Activated T-cell treated with anti-CD3 and anti-CD28 coated beads, Interleukin-2, amount 50 U/mL, for 24 hours (primary cell): ENCODE measurements around the gene PREP.

ENCODE experiments used
- DNase-seq: peaks from one replicate; pipeline ENCODE4 v3.0.0-alpha.2; 2020
- H3K27ac Mint-ChIP-seq: 2 replicates; pipeline ENCODE4 v1.8.0; 2020; ENCODE audit warnings: mild to moderate bottlenecking, mixed read lengths
- H3K27me3 Mint-ChIP-seq: 2 replicates; pipeline ENCODE4 v1.8.0; 2020; ENCODE audit warnings: mixed read lengths
- H3K36me3 Mint-ChIP-seq: 2 replicates; pipeline ENCODE4 v1.8.0; 2020; ENCODE audit warnings: low read depth, mixed read lengths
- H3K4me1 Mint-ChIP-seq: 2 replicates; pipeline ENCODE4 v1.8.0; 2020; ENCODE audit warnings: low read depth, mixed read lengths
- H3K4me3 Mint-ChIP-seq: 2 replicates; pipeline ENCODE4 v1.8.0; 2020; ENCODE audit warnings: mild to moderate bottlenecking, moderate library complexity, mixed read lengths
- H3K9me3 Mint-ChIP-seq: 2 replicates; pipeline ENCODE4 v1.8.0; 2020; ENCODE audit warnings: mixed read lengths

The PREP gene

GRCh38 chr6:105374010-105374420 is 28.9 kb downstream of the PREP start:
- peaks cover 84% of the 10 kb centered on the region for H3K36me3 Mint-ChIP-seq
- H3K27ac Mint-ChIP-seq = no peak overlapping the region
- H3K4me3 Mint-ChIP-seq = no peak overlapping the region
- H3K27me3 Mint-ChIP-seq = no peaks in the 10 kb centered on the region
- H3K4me1 Mint-ChIP-seq = no peaks in the 10 kb centered on the region
- DNase-seq = no peak
- no peaks in the 10 kb centered on the region for H3K9me3 Mint-ChIP-seq

- Mint-ChIP-seq H3K9me3 (no peaks in the 10 kb centered on the region), H3K4me1 (no peaks in the 10 kb centered on the region), H3K27ac (no peak overlapping the region), H3K36me3 (peaks cover 88% of the 10 kb centered on the region), H3K27me3 (no peaks in the 10 kb centered on the region), H3K4me3 (no peak overlapping the region)
- DNase-seq = no peak
These were observed 29.4 kb downstream of the PREP start for GRCh38 chr6:105373481-105373880.

GRCh38 chr6:105372849-105373182 is 30.1 kb downstream of the PREP start:
- peaks cover 90% of the 10 kb centered on the region for H3K36me3 Mint-ChIP-seq
- no peak for DNase-seq

GRCh38 chr6:105372142-105372848 is 30.6 kb downstream of the PREP start:
- H3K36me3 Mint-ChIP-seq = peaks cover 87% of the 10 kb centered on the region
- H3K4me3 Mint-ChIP-seq = no peak overlapping the region
- H3K9me3 Mint-ChIP-seq = no peaks in the 10 kb centered on the region
- DNase-seq = no peak
- H3K4me1 Mint-ChIP-seq = no peaks in the 10 kb centered on the region
- H3K27me3 Mint-ChIP-seq = no peaks in the 10 kb centered on the region
- no peak overlapping the region for H3K27ac Mint-ChIP-seq

More at GRCh38 chr6:105372849-105373182, 30.1 kb downstream of the PREP start:
- H3K27me3 Mint-ChIP-seq = no peaks in the 10 kb centered on the region
- no peak overlapping the region for H3K4me3 Mint-ChIP-seq
- no peak overlapping the region for H3K27ac Mint-ChIP-seq
- H3K9me3 Mint-ChIP-seq = no peaks in the 10 kb centered on the region
- H3K4me1 Mint-ChIP-seq = no peaks in the 10 kb centered on the region

GRCh38 chr6:105370351-105370750 is 32.5 kb downstream of the PREP start:
- no peaks in the 10 kb centered on the region for H3K27me3 Mint-ChIP-seq
- no peak for DNase-seq
- H3K4me3 Mint-ChIP-seq = no peak overlapping the region
- H3K4me1 Mint-ChIP-seq = no peaks in the 10 kb centered on the region
- peaks cover 86% of the 10 kb centered on the region for H3K36me3 Mint-ChIP-seq
- no peaks in the 10 kb centered on the region for H3K9me3 Mint-ChIP-seq
- H3K27ac Mint-ChIP-seq = no peak overlapping the region

GRCh38 chr6:105369145-105369544 is 33.7 kb downstream of the PREP start:
- H3K9me3 Mint-ChIP-seq = no peaks in the 10 kb centered on the region
- peaks cover 85% of the 10 kb centered on the region for H3K36me3 Mint-ChIP-seq

GRCh38 chr6:105364243-105364642 is 38.6 kb downstream of the PREP start:
- Mint-ChIP-seq H3K4me1 (peaks cover 14% of the 10 kb centered on the region), H3K4me3 (no peak overlapping the region), H3K27ac (no peak overlapping the region), H3K9me3 (no peaks in the 10 kb centered on the region), H3K27me3 (no peaks in the 10 kb centered on the region), H3K36me3 (peaks cover 82% of the 10 kb centered on the region)
- DNase-seq = no peak

More at GRCh38 chr6:105369145-105369544, 33.7 kb downstream of the PREP start:
- Mint-ChIP-seq H3K27me3 (no peaks in the 10 kb centered on the region), H3K27ac (no peak overlapping the region), H3K4me1 (peaks cover 3% of the 10 kb centered on the region), H3K4me3 (no peak overlapping the region)
- no peak for DNase-seq

- H3K27ac Mint-ChIP-seq = no peak overlapping the region
- no peak overlapping the region for H3K4me3 Mint-ChIP-seq
- DNase-seq = no peak
- H3K4me1 Mint-ChIP-seq = peaks cover 18% of the 10 kb centered on the region
- no peaks in the 10 kb centered on the region for H3K9me3 Mint-ChIP-seq
- H3K36me3 Mint-ChIP-seq = peaks cover 83% of the 10 kb centered on the region
- H3K27me3 Mint-ChIP-seq = no peaks in the 10 kb centered on the region
These were observed 39.7 kb downstream of the PREP start for GRCh38 chr6:105363100-105363754.

- H3K36me3 Mint-ChIP-seq = peaks cover 84% of the 10 kb centered on the region
- H3K4me1 Mint-ChIP-seq = peaks cover 18% of the 10 kb centered on the region
- DNase-seq = no peak
- peak overlapping the region; percentile 42 for H3K27ac Mint-ChIP-seq
- no peak overlapping the region for H3K4me3 Mint-ChIP-seq
- H3K27me3 Mint-ChIP-seq = no peaks in the 10 kb centered on the region
- H3K9me3 Mint-ChIP-seq = peaks cover 8% of the 10 kb centered on the region
These were observed 43.2 kb downstream of the PREP start for GRCh38 chr6:105359419-105360370.

GRCh38 chr6:105357165-105357564 is 45.7 kb downstream of the PREP start:
- peaks cover 77% of the 10 kb centered on the region for H3K36me3 Mint-ChIP-seq
- H3K9me3 Mint-ChIP-seq = peaks cover 8% of the 10 kb centered on the region
- H3K27me3 Mint-ChIP-seq = no peaks in the 10 kb centered on the region
- no peak overlapping the region for H3K4me3 Mint-ChIP-seq
- peaks cover 15% of the 10 kb centered on the region for H3K4me1 Mint-ChIP-seq
- H3K27ac Mint-ChIP-seq = no peak overlapping the region
- no peak for DNase-seq

- Mint-ChIP-seq H3K36me3 (peaks cover 81% of the 10 kb centered on the region), H3K27me3 (no peaks in the 10 kb centered on the region), H3K27ac (no peak overlapping the region), H3K4me3 (no peak overlapping the region), H3K9me3 (peaks cover 8% of the 10 kb centered on the region), H3K4me1 (no peaks in the 10 kb centered on the region)
- no peak for DNase-seq
These were observed 50.8 kb downstream of the PREP start for GRCh38 chr6:105352037-105352617.

- Mint-ChIP-seq H3K27me3 (no peaks in the 10 kb centered on the region), H3K4me1 (peaks cover 4% of the 10 kb centered on the region), H3K9me3 (no peaks in the 10 kb centered on the region), H3K36me3 (peaks cover 86% of the 10 kb centered on the region), H3K27ac (no peak overlapping the region), H3K4me3 (no peak overlapping the region)
- no peak for DNase-seq
These were observed 54.0 kb downstream of the PREP start for GRCh38 chr6:105348897-105349296.

GRCh38 chr6:105346052-105346451 is 56.8 kb downstream of the PREP start:
- DNase-seq = no peak
- Mint-ChIP-seq H3K27me3 (no peaks in the 10 kb centered on the region), H3K36me3 (peaks cover 87% of the 10 kb centered on the region), H3K4me3 (no peak overlapping the region), H3K9me3 (no peaks in the 10 kb centered on the region), H3K27ac (no peak overlapping the region), H3K4me1 (peaks cover 4% of the 10 kb centered on the region)

- H3K36me3 Mint-ChIP-seq = peaks cover 85% of the 10 kb centered on the region
- no peaks in the 10 kb centered on the region for H3K27me3 Mint-ChIP-seq
- peaks cover 4% of the 10 kb centered on the region for H3K4me1 Mint-ChIP-seq
- H3K9me3 Mint-ChIP-seq = no peaks in the 10 kb centered on the region
- DNase-seq = no peak
- no peak overlapping the region for H3K27ac Mint-ChIP-seq
- H3K4me3 Mint-ChIP-seq = no peak overlapping the region
These were observed 57.4 kb downstream of the PREP start for GRCh38 chr6:105345506-105345905.
